HepG2 (cell line): ENCODE data around the gene ABI3BP. TPM values are rescaled to one million over a fixed set of nuclear protein-coding genes. Genes with fewer than 3 reads are reported as not detected.

Source experiments
- ATAC-seq: fragments of 200-7000 bp; cut with Tn5 transposase; 3 replicates; pipeline ENCODE4 v1.9.1; 2020; ENCODE audit warnings: mild to moderate bottlenecking, moderate library complexity
- BruUV-seq: library from RNA; stranded (reverse); fragments of 400-500 nt; replicated peaks from 2 replicates; lab custom pipeline; 2021; lab: Mats Ljungman, UMichigan
- CTCF ChIA-PET: fragments of 300-600 bp; formaldehyde crosslinking; extraction: SDS; loops from one replicate; lab custom pipeline; 2021; ENCODE audit warnings: low total read pairs, inconsistent platforms, low intra/inter-chr PET ratio; lab: Yijun Ruan, JAX
- POLR2A ChIA-PET: fragments of 350-600 bp; sonication (Branson Sonifier 250); formaldehyde crosslinking; loops from one replicate; lab custom pipeline; 2020; ENCODE audit warnings: antibody characterized with exemption, inconsistent platforms; lab: Yijun Ruan, JAX
- DNase-seq: peaks from one replicate; pipeline ENCODE4 v3.0.0-alpha.2; 2015; ENCODE audit warnings: low spot score
- FAIRE-seq: peaks from 3 replicates; lab custom pipeline; 2011; peaks lifted over from hg19 to GRCh38; lab: Jason Lieb, UNC
- H2AFZ ChIP-seq: one replicate; pipeline ENCODE4 v1.6.1; 2011; ENCODE audit warnings: low read length, inconsistent platforms
- H3K27ac ChIP-seq: fragments of 300-600 bp; 3 replicates; pipeline ENCODE4 v1.8.0; 2011; ENCODE audit warnings: mixed run types, mild to moderate bottlenecking, mixed read lengths, low read length, inconsistent platforms; ENCODE audit not compliant: insufficient read depth; ENCODE audit errors: extremely low read length
- H3K27me3 ChIP-seq, 2 experiments: fragments of 200-600 bp in 1 of 2; 2 replicates in 1 of 2; 3 replicates in 1 of 2; pipeline versions ENCODE4 v1.6.0 to v1.8.0; 2011; ENCODE audit warnings: low read length in 2 of 2, mild to moderate bottlenecking in 2 of 2, moderate library complexity in 2 of 2, inconsistent platforms in 1 of 2; ENCODE audit not compliant: insufficient read depth in 2 of 2, control insufficient read depth in 1 of 2
- H3K36me3 ChIP-seq, 2 experiments: fragments of 200-600 bp in 1 of 2; replicated peaks in 1 of 2; 2 replicates in 1 of 2; 3 replicates in 1 of 2; pipeline versions ENCODE4 v1.5.1 to v1.8.0; 2011; ENCODE audit warnings: low read length in 2 of 2, inconsistent platforms in 1 of 2; ENCODE audit not compliant: insufficient read depth in 2 of 2, control insufficient read depth in 1 of 2
- H3K4me1 ChIP-seq: 2 replicates; pipeline ENCODE4 v1.5.1; 2012; ENCODE audit warnings: low read length, inconsistent platforms; ENCODE audit not compliant: insufficient read depth
- H3K4me2 ChIP-seq: 2 replicates; pipeline ENCODE4 v1.6.0; 2011; ENCODE audit warnings: low read depth, low read length, inconsistent platforms
- H3K4me3 ChIP-seq, 3 experiments: fragments of 200-600 bp in 1 of 3; sonication (generic), shearing (Covaris generic) in 1 of 3; replicated peaks in 1 of 3; 2 replicates each; pipeline ENCODE4 v1.5.1; 2011 to 2016; ENCODE audit warnings: low read length in 3 of 3, inconsistent platforms in 2 of 3, low read depth in 2 of 3, mild to moderate bottlenecking in 2 of 3, control low read depth in 1 of 3, mixed read lengths in 1 of 3; ENCODE audit not compliant: insufficient read depth in 1 of 3
- H3K79me2 ChIP-seq: one replicate; pipeline ENCODE4 v1.6.1; 2011; ENCODE audit warnings: low read length, inconsistent platforms; ENCODE audit not compliant: insufficient read depth
- H3K9ac ChIP-seq: 2 replicates; pipeline ENCODE4 v1.6.0; 2011; ENCODE audit warnings: mild to moderate bottlenecking, low read depth, low read length, inconsistent platforms; ENCODE audit not compliant: insufficient read depth
- H3K9me3 ChIP-seq: 2 replicates; pipeline ENCODE4 v1.5.1; 2012; ENCODE audit warnings: mild to moderate bottlenecking, low read length
- H4K20me1 ChIP-seq: 2 replicates; pipeline ENCODE4 v1.6.0; 2011; ENCODE audit warnings: inconsistent platforms, mild to moderate bottlenecking, low read length, moderate library complexity; ENCODE audit not compliant: insufficient read depth
- MAFF ChIP-seq: IDR thresholded peaks from 2 replicates; pipeline ENCODE4 v1.6.1; 2011; ENCODE audit warnings: low read depth, low read length, improper control_type of control experiment
- MAFK ChIP-seq, 2 experiments: IDR thresholded peaks in 1 of 2; conservative IDR thresholded peaks in 1 of 2; 2 replicates each; pipeline ENCODE4 v1.6.1; 2011; ENCODE audit warnings: improper control_type of control experiment in 2 of 2, low read length in 2 of 2
- NCOA5 ChIP-seq: sonication (generic); formaldehyde crosslinking; IDR thresholded peaks from 2 replicates; pipeline ENCODE4 v1.4.0; 2020; ENCODE audit warnings: missing genetic modification reagents
- POLR2G ChIP-seq: fragments of 200-400 bp; formaldehyde crosslinking; IDR thresholded peaks from 2 replicates; pipeline ENCODE4 v1.6.1; 2018; ENCODE audit warnings: mild to moderate bottlenecking, low read depth, low read length, moderate library complexity
- SYNCRIP ChIP-seq: fragments of 200-400 bp; formaldehyde crosslinking; IDR thresholded peaks from 2 replicates; pipeline ENCODE4 v1.6.1; 2018; ENCODE audit warnings: mild to moderate bottlenecking, low read depth, low read length; ENCODE audit not compliant: insufficient read depth
- ZNF160 ChIP-seq: sonication (generic); formaldehyde crosslinking; IDR thresholded peaks from 2 replicates; pipeline ENCODE4 v1.8.0; 2022; ENCODE audit warnings: mild to moderate bottlenecking, inconsistent platforms, missing genetic modification reagents
- ZNF446 ChIP-seq: sonication (generic); formaldehyde crosslinking; IDR thresholded peaks from 2 replicates; pipeline ENCODE4 v1.5.0; 2020; ENCODE audit warnings: mild to moderate bottlenecking, missing genetic modification reagents
- ZNF782 ChIP-seq: sonication (generic); formaldehyde crosslinking; IDR thresholded peaks from 2 replicates; pipeline ENCODE4 v1.4.0; 2020; ENCODE audit warnings: missing genetic modification reagents, mild to moderate bottlenecking, borderline replicate concordance
- WGBS: methylation state at CpG from one replicate; pipeline ENCODE4 v1.1.6; 2017; ENCODE audit warnings: low lambda C conversion rate; 5-methylcytosine and 5-hydroxymethylcytosine counted together
- in situ Hi-C: cut with HindIII; loops from 2 replicates; pipeline ENCODE4 v1.10.0; 2017; ENCODE audit warnings: low pct_unique_long_range_greater_than_20kb; ENCODE audit not compliant: extremely low pct_ligation_motif_present
- intact Hi-C: fragments of 100-400 bp; cut with micrococcal nuclease; formaldehyde crosslinking; loops from one replicate; pipeline ENCODE4 v1.10.0; 2022; ENCODE audit not compliant: unreplicated experiment
- polyA plus RNA-seq, 8 experiments: library from polyadenylated mRNA; depleted of rRNA in 3 of 8; stranded (reverse) in 7 of 8; unstranded in 1 of 8; fragments of >200 nt; fragmentation: Illumina TruSeq in 4 of 8; extraction: Trizol in 4 of 8; gene quantifications; 2 replicates each; pipeline versions ENCODE4 v1.2.1 to v1.2.3, GENCODE V29; 2011 to 2016; ENCODE audit warnings: low read depth in 4 of 8, missing spikeins in 1 of 8, mixed read lengths in 1 of 8; ENCODE audit not compliant: insufficient read depth in 1 of 8
- total RNA-seq, 5 experiments: library from RNA; depleted of rRNA; stranded (reverse); fragments of >200 nt; fragmentation: Illumina TruSeq; extraction: Trizol; gene quantifications; 2 replicates each; pipeline ENCODE4 v1.2.3, GENCODE V29; 2016; ENCODE audit warnings: low read depth in 1 of 5
- TF ChIP-seq, protein P1 (sequence below): sonication (generic); formaldehyde crosslinking; IDR thresholded peaks from 2 replicates; pipeline ENCODE4 v1.5.0; 2020; ENCODE audit warnings: mild to moderate bottlenecking, missing genetic modification reagents, borderline replicate concordance

Gene ABI3BP
- total and polyA plus RNA-seq, 2 of the 13 experiments (the other 11 are each of a cell fraction or from before 2014, with no cell fraction given): not detected

DNA sequence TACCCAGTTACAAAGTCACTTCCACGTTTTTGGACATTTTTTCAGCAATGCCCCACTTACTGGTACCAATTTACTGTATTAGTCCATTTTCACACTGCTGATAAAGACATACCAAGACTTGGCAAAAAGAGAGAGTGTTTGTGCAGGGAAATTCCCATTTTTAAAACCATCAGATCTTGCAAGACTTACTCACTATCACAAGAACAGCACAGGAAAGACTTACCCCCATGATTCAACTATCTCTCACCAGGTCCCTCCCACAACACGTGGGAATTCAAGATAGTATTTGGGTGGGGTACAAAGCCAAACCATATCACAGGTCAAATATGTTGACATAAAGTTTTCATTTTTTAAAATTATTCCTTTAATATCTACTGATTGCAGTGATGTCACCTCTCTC is 16.2 kb upstream of the ABI3BP start:
- H3K4me1 ChIP-seq: no peaks in the 10 kb centered on the region
- ChIA-PET CTCF (no interaction called here), POLR2A (no interaction called here)
- no TSS peak for BruUV-seq
- H3K79me2 ChIP-seq: no peaks in the 10 kb centered on the region
- no peak for TF ChIP-seq ZNF160
- no peak for FAIRE-seq
- no peak overlapping the region for H3K27ac ChIP-seq
- WGBS: 0% methylated on average over 2 of the region's 2 CpGs
- H3K4me2 ChIP-seq: no peak overlapping the region
- no peaks in the 10 kb centered on the region for H4K20me1 ChIP-seq
- intact Hi-C loops (no loop called here), in situ Hi-C loops (no loop called here)
- no peaks in the 10 kb centered on the region; the same call in 1 of the 2 replicates for H3K9me3 ChIP-seq
- H3K4me3 ChIP-seq: no peak overlapping the region
- H3K9ac ChIP-seq: no peak overlapping the region
- no peaks in the 10 kb centered on the region for H3K36me3 ChIP-seq
- no peak for ATAC-seq
- H3K27me3 ChIP-seq: no peaks in the 10 kb centered on the region
- no peak overlapping the region for H2AFZ ChIP-seq
- DNase-seq: no peak

DNA sequence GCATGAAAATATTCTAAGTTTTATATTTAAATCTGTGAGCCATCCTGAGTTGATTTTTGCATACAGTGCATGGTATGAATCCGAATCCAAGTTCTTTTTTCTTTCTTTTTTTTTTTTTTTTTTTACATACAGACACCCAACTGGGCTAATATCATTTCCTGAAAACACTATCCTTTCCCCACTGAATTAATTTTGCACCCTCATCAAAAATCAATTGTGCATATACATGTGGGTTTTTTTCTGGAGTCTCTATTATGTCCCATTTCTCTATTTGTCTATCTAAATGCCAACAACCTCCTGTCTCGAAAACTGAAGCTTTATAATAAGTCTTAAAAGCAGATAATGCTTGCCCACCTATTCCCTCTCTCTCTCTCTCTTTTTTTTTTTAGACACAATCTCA is 5.9 kb upstream of the ABI3BP start:
- no peak overlapping the region for H3K4me3 ChIP-seq
- POLR2A ChIA-PET: no interaction called here
- H3K27ac ChIP-seq: no peak overlapping the region
- no peaks in the 10 kb centered on the region for H4K20me1 ChIP-seq
- in situ Hi-C loops: no loop called here
- H2AFZ ChIP-seq: no peak overlapping the region
- no peaks in the 10 kb centered on the region for H3K36me3 ChIP-seq
- no TSS peak for BruUV-seq
- FAIRE-seq (no peak), ATAC-seq (no peak), DNase-seq (no peak)
- CTCF ChIA-PET: no interaction called here
- H3K4me1 ChIP-seq: no peaks in the 10 kb centered on the region
- no peaks in the 10 kb centered on the region for H3K27me3 ChIP-seq
- 0% methylated on average over 2 of the region's 2 CpGs for WGBS
- intact Hi-C loops: no loop called here
- H3K9ac ChIP-seq: no peak overlapping the region
- no peaks in the 10 kb centered on the region for H3K9me3 ChIP-seq
- TF ChIP-seq ZNF446: no peak
- TF ChIP-seq NCOA5 (CRISPR knock-in tag): no peak
- TF ChIP-seq, protein P1, sequence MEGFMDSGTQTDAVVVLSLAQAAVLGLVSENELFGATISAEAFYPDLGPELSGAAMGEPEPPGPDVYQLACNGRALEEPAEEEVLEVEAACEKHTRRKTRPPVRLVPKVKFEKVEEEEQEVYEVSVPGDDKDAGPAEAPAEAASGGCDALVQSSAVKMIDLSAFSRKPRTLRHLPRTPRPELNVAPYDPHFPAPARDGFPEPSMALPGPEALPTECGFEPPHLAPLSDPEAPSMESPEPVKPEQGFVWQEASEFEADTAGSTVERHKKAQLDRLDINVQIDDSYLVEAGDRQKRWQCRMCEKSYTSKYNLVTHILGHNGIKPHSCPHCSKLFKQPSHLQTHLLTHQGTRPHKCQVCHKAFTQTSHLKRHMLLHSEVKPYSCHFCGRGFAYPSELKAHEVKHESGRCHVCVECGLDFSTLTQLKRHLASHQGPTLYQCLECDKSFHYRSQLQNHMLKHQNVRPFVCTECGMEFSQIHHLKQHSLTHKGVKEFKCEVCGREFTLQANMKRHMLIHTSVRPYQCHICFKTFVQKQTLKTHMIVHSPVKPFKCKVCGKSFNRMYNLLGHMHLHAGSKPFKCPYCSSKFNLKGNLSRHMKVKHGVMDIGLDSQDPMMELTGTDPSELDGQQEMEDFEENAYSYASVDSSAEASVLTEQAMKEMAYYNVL (CRISPR knock-in tag): no peak
- peak; percentile 68 for TF ChIP-seq MAFF
- no peak for TF ChIP-seq ZNF782 (CRISPR knock-in tag)
- no peak for TF ChIP-seq POLR2G
- TF ChIP-seq SYNCRIP: no peak
- TF ChIP-seq MAFK (conservative IDR thresholded peaks at IDR 0.05 in 1 of 2, IDR thresholded peaks at IDR 0.05 in 1 of 2; ENCODE audit: low read length in 2 of 2): peak; percentile 69 to 70
- TF ChIP-seq, all 625 proteins: peak for 2
- H3K79me2 ChIP-seq: no peaks in the 10 kb centered on the region
- no peak overlapping the region for H3K4me2 ChIP-seq
